Measurements from ENCODE around the gene GNG14. TPM values are rescaled to one million over a fixed set of nuclear protein-coding genes. Genes with fewer than 3 reads are reported as not detected.

Gene GNG14
- total and polyA plus RNA-seq, 2 of the 13 experiments (the other 11 are each of a cell fraction or from before 2014, with no cell fraction given), result not detected

DNA sequence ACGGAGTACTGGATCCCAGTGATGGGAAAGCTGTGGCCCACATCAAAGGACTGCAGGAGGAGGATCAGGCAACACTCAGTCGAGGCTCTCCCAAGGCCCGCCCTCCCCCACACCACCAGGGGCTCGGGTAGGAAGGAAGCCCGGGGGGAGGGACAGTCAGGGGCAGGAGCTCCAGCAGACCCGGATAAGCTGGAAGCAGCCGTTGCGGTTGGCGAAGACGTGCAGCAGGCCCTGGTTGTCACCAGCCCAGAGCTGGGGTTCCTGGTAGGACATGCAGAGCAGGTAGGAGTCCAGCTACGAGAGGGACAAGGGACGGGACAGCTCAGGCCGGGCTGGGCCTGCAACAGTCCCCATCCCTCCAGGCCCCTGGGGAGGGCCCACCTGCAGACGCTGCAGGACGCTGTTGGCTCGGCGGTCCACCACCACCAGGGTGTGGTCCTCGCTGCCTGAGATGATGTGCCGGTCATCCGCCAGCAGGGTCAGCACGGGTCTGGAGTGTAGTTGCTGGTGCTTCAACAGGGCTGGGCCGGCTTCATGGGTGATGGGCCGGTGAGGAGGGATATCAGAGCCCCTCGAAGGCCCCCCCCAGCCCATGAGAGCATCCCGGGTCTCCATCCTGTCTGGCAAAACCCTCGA is 1.9 kb downstream of the GNG14 start:
- ChIA-PET POLR2A (no interaction called here), CTCF (ENCODE audit: low intra/inter-chr PET ratio, low total read pairs) (no interaction called here)
- Histone ChIP-seq H3K9ac (ENCODE audit: insufficient read depth, low read depth, low read length) (no peak overlapping the region), H3K36me3 (replicated peaks in 1 of 2; ENCODE audit: control insufficient read depth in 1 of 2, insufficient read depth in 2 of 2, low read length in 2 of 2) (peaks cover 0 to 5% of the 10 kb centered on the region in 2 experiments; a peak in 1 of 5 replicates), H3K79me2 (ENCODE audit: insufficient read depth, low read length) (no peaks in the 10 kb centered on the region), H3K9me3 (ENCODE audit: low read length) (no peaks in the 10 kb centered on the region), H3K27ac (ENCODE audit: extremely low read length, insufficient read depth, low read length) (no peak overlapping the region), H3K4me1 (ENCODE audit: insufficient read depth, low read length) (no peaks in the 10 kb centered on the region), H3K27me3 (ENCODE audit: control insufficient read depth in 1 of 2, insufficient read depth in 2 of 2, low read length in 2 of 2) (no peaks in the 10 kb centered on the region), H3K4me2 (ENCODE audit: low read depth, low read length) (no peak overlapping the region), H4K20me1 (ENCODE audit: insufficient read depth, low read length) (no peaks in the 10 kb centered on the region), H3K4me3 (replicated peaks in 1 of 3; ENCODE audit: insufficient read depth in 1 of 3, low read depth in 2 of 3, low read length in 3 of 3) (no peak overlapping the region), H2AFZ (ENCODE audit: low read length) (no peak overlapping the region)
- intact Hi-C loops (cut with micrococcal nuclease; ENCODE audit: unreplicated experiment) (no loop called here), in situ Hi-C loops (cut with HindIII; ENCODE audit: extremely low pct_ligation_motif_present, low pct_unique_long_range_greater_than_20kb) (no loop called here)
- WGBS (ENCODE audit: low lambda C conversion rate), result 96% methylated on average over 11 of the region's 26 CpGs
- ATAC-seq, result peak; percentile 20; the same call in 2 of the 3 replicates
- DNase-seq (ENCODE audit: low spot score), result no peak
- no peak for FAIRE-seq
- no TSS peak for BruUV-seq (replicated peaks)
- TF ChIP-seq ZNF841 (CRISPR knock-in tag; IDR thresholded peaks at IDR 0.05; ENCODE audit: borderline replicate concordance) (no peak), FOXA3 (CRISPR knock-in tag; IDR thresholded peaks at IDR 0.05) (no peak), ZNF484 (CRISPR knock-in tag; IDR thresholded peaks at IDR 0.05; ENCODE audit: borderline replicate concordance, low read depth) (no peak), ZNF547 (CRISPR knock-in tag; IDR thresholded peaks at IDR 0.05) (no peak), YEATS2 (CRISPR knock-in tag; IDR thresholded peaks at IDR 0.05; ENCODE audit: borderline replicate concordance) (no peak), JUN (CRISPR knock-in tag; IDR thresholded peaks at IDR 0.05) (no peak), TRIM24 (CRISPR knock-in tag; IDR thresholded peaks at IDR 0.05) (no peak), TBP (CRISPR knock-in tag; IDR thresholded peaks at IDR 0.05) (no peak), ELF1 (CRISPR knock-in tag; IDR thresholded peaks at IDR 0.05) (no peak)
- TF ChIP-seq, protein P1, sequence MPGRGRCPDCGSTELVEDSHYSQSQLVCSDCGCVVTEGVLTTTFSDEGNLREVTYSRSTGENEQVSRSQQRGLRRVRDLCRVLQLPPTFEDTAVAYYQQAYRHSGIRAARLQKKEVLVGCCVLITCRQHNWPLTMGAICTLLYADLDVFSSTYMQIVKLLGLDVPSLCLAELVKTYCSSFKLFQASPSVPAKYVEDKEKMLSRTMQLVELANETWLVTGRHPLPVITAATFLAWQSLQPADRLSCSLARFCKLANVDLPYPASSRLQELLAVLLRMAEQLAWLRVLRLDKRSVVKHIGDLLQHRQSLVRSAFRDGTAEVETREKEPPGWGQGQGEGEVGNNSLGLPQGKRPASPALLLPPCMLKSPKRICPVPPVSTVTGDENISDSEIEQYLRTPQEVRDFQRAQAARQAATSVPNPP (CRISPR knock-in tag; IDR thresholded peaks at IDR 0.05), result no peak
- TF ChIP-seq, protein P2, sequence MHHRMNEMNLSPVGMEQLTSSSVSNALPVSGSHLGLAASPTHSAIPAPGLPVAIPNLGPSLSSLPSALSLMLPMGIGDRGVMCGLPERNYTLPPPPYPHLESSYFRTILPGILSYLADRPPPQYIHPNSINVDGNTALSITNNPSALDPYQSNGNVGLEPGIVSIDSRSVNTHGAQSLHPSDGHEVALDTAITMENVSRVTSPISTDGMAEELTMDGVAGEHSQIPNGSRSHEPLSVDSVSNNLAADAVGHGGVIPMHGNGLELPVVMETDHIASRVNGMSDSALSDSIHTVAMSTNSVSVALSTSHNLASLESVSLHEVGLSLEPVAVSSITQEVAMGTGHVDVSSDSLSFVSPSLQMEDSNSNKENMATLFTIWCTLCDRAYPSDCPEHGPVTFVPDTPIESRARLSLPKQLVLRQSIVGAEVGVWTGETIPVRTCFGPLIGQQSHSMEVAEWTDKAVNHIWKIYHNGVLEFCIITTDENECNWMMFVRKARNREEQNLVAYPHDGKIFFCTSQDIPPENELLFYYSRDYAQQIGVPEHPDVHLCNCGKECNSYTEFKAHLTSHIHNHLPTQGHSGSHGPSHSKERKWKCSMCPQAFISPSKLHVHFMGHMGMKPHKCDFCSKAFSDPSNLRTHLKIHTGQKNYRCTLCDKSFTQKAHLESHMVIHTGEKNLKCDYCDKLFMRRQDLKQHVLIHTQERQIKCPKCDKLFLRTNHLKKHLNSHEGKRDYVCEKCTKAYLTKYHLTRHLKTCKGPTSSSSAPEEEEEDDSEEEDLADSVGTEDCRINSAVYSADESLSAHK (CRISPR knock-in tag; IDR thresholded peaks at IDR 0.05; ENCODE audit: borderline replicate concordance), result no peak
- TF ChIP-seq, protein P3, sequence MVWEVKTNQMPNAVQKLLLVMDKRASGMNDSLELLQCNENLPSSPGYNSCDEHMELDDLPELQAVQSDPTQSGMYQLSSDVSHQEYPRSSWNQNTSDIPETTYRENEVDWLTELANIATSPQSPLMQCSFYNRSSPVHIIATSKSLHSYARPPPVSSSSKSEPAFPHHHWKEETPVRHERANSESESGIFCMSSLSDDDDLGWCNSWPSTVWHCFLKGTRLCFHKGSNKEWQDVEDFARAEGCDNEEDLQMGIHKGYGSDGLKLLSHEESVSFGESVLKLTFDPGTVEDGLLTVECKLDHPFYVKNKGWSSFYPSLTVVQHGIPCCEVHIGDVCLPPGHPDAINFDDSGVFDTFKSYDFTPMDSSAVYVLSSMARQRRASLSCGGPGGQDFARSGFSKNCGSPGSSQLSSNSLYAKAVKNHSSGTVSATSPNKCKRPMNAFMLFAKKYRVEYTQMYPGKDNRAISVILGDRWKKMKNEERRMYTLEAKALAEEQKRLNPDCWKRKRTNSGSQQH (CRISPR knock-in tag; IDR thresholded peaks at IDR 0.05; ENCODE audit: low read depth), result no peak
- TF ChIP-seq, protein P4, sequence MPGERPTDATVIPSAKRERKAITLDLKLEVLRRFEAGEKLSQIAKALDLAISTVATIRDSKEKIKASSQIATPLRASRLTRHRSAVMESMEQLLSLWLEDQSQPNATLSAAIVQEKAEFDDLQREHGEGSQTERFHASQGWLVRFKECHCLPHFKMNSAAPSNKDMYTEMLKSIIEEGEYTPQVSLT (CRISPR knock-in tag; IDR thresholded peaks at IDR 0.05; ENCODE audit: borderline replicate concordance, low read depth), result no peak
